K562 (cell line): ENCODE data around the gene DNAJB1. TPM values are rescaled to one million over a fixed set of nuclear protein-coding genes. Genes with fewer than 3 reads are reported as not detected.
A peak's percentile ranks its signal among the peaks of the same experiment; 100 is the strongest.

Experiments
- ATAC-seq: fragments of 200-7000 bp; cut with Tn5 transposase; 3 replicates; pipeline ENCODE4 v1.9.1; 2020; ENCODE audit warnings: moderate library complexity
- BruUV-seq: library from RNA; stranded (reverse); fragments of 400-500 nt; replicated peaks from 2 replicates; lab custom pipeline; 2021; lab: Mats Ljungman, UMichigan
- CTCF ChIA-PET: fragments of 300-600 bp; formaldehyde crosslinking; extraction: SDS; loops from one replicate; lab custom pipeline; 2021; ENCODE audit warnings: low intra/inter-chr PET ratio; lab: Yijun Ruan, JAX
- POLR2A ChIA-PET: fragments of 300-600, 350-650 bp; sonication (Branson Sonifier 250); formaldehyde crosslinking; extraction: SDS; loops from one replicate; lab custom pipeline; 2021; ENCODE audit warnings: antibody characterized with exemption, inconsistent platforms; lab: Yijun Ruan, JAX
- DNase-seq, 4 experiments: peaks; one replicate each; pipeline versions ENCODE4 v3.0.0 to v3.0.0-alpha.2; 2011 to 2018; ENCODE audit warnings: low spot score in 3 of 4, mixed read lengths in 3 of 4; ENCODE audit errors: extremely low read depth in 1 of 4
- FAIRE-seq: peaks from 2 replicates; lab custom pipeline; 2011; peaks lifted over from hg19 to GRCh38; lab: Jason Lieb, UNC
- H2AFZ ChIP-seq: 2 replicates; pipeline ENCODE4 v1.6.0; 2011; ENCODE audit warnings: low read depth, low read length, control low read depth, inconsistent platforms
- H3K27ac ChIP-seq: fragments of 200-600 bp; 3 replicates; pipeline ENCODE4 v1.8.0; 2011; ENCODE audit warnings: low read depth, mild to moderate bottlenecking, control low read depth, inconsistent platforms, low read length, moderate library complexity, mixed read lengths; ENCODE audit errors: extremely low read depth
- H3K27me3 ChIP-seq, 2 experiments: fragments of 300-600 bp in 1 of 2; 2 replicates in 1 of 2; 3 replicates in 1 of 2; pipeline versions ENCODE4 v1.6.0 to v1.8.0; 2011; ENCODE audit warnings: inconsistent platforms in 2 of 2, low read length in 2 of 2, mild to moderate bottlenecking in 1 of 2, mixed read lengths in 1 of 2, moderate library complexity in 1 of 2; ENCODE audit not compliant: control insufficient read depth in 2 of 2, insufficient read depth in 2 of 2
- H3K36me3 ChIP-seq: fragments of 300-600 bp; 3 replicates; pipeline ENCODE4 v1.8.0; 2011; ENCODE audit warnings: mild to moderate bottlenecking, low read length, inconsistent platforms; ENCODE audit not compliant: control insufficient read depth, insufficient read depth
- H3K4me1 ChIP-seq, 2 experiments: fragments of 200-600 bp in 1 of 2; replicated peaks in 1 of 2; 2 replicates in 1 of 2; 3 replicates in 1 of 2; pipeline versions ENCODE4 v1.5.1 to v1.8.0; 2011; ENCODE audit warnings: inconsistent platforms in 2 of 2, low read length in 2 of 2, mild to moderate bottlenecking in 1 of 2, mixed read lengths in 1 of 2, moderate library complexity in 1 of 2; ENCODE audit not compliant: control insufficient read depth in 2 of 2, insufficient read depth in 2 of 2
- H3K4me2 ChIP-seq: 2 replicates; pipeline ENCODE4 v1.6.1; 2011; ENCODE audit warnings: low read length, control low read depth, inconsistent platforms, mixed read lengths; ENCODE audit not compliant: insufficient read depth
- H3K4me3 ChIP-seq: fragments of 200-600 bp; sonication (generic), shearing (Covaris generic); 2 replicates; pipeline ENCODE4 v1.5.1; 2016; ENCODE audit warnings: control low read depth, inconsistent platforms
- H3K79me2 ChIP-seq: fragments of 200-600 bp; 3 replicates; pipeline ENCODE4 v1.8.0; 2011; ENCODE audit warnings: low read length, inconsistent platforms; ENCODE audit not compliant: control insufficient read depth, insufficient read depth
- H3K9ac ChIP-seq, 2 experiments: 2 replicates each; pipeline versions ENCODE4 v1.6.0 to v1.6.1; 2011; ENCODE audit warnings: low read depth in 2 of 2, low read length in 2 of 2, control low read depth in 1 of 2, inconsistent platforms in 1 of 2, mild to moderate bottlenecking in 1 of 2, mixed read lengths in 1 of 2; ENCODE audit not compliant: insufficient read depth in 1 of 2
- H3K9me1 ChIP-seq: one replicate; pipeline ENCODE4 v1.6.0; 2011; ENCODE audit warnings: inconsistent platforms, mild to moderate bottlenecking, low read length, moderate library complexity; ENCODE audit not compliant: control insufficient read depth, insufficient read depth
- H3K9me3 ChIP-seq: replicated peaks from 2 replicates; pipeline ENCODE4 v1.5.1; 2011; ENCODE audit warnings: low read depth, low read length, inconsistent platforms; ENCODE audit not compliant: control insufficient read depth, insufficient read depth
- H4K20me1 ChIP-seq: replicated peaks from 2 replicates; pipeline ENCODE4 v1.6.1; 2011; ENCODE audit warnings: low read length, inconsistent platforms, mixed read lengths; ENCODE audit not compliant: control insufficient read depth, insufficient read depth
- ADNP ChIP-seq: fragments of 200-800 bp; sonication (Bioruptor generic); IDR thresholded peaks from 2 replicates; pipeline ENCODE4 v1.6.1; 2016; ENCODE audit warnings: missing genetic modification characterization, missing compliant biosample characterization
- CAMTA2 ChIP-seq: fragments of 250-450 bp; sonication (Bioruptor Pico); conservative IDR thresholded peaks from 2 replicates; pipeline ENCODE4 v1.5.1; 2022
- CBX1 ChIP-seq: sonication (generic); IDR thresholded peaks from 2 replicates; pipeline ENCODE4 v1.6.1; 2016; ENCODE audit warnings: antibody characterized with exemption, low read depth, mild to moderate bottlenecking
- CHD4 ChIP-seq: fragments of 200-600 bp; sonication (generic); IDR thresholded peaks from 3 replicates; pipeline ENCODE4 v1.6.1; 2012; ENCODE audit warnings: low read depth, mild to moderate bottlenecking, mixed read lengths, low read length, inconsistent platforms; ENCODE audit not compliant: insufficient read depth, insufficient replicate concordance, poor library complexity, severe bottlenecking
- FIP1L1 ChIP-seq: fragments of 200-400 bp; formaldehyde crosslinking; IDR thresholded peaks from 2 replicates; pipeline ENCODE4 v1.6.1; 2018; ENCODE audit warnings: mild to moderate bottlenecking, low read depth, low read length; ENCODE audit not compliant: poor library complexity, severe bottlenecking
- HMG20A ChIP-seq: fragments of 450-650 bp; formaldehyde crosslinking; conservative IDR thresholded peaks from 2 replicates; pipeline ENCODE4 v1.4.0; 2020; ENCODE audit warnings: mild to moderate bottlenecking, mixed read lengths
- HOXB6 ChIP-seq: fragments of 250-450 bp; sonication (Bioruptor Pico); IDR thresholded peaks from 2 replicates; pipeline ENCODE4 v1.5.1; 2022; ENCODE audit warnings: mild to moderate bottlenecking, borderline replicate concordance
- RCOR1 ChIP-seq, 2 experiments: IDR thresholded peaks; 2 replicates each; pipeline ENCODE4 v1.6.1; 2012; ENCODE audit warnings: low read depth in 2 of 2, low read length in 2 of 2, borderline replicate concordance in 1 of 2, improper control_type of control experiment in 1 of 2
- SMARCC2 ChIP-seq: fragments of 450-650 bp; IDR thresholded peaks from 2 replicates; pipeline ENCODE4 v1.6.1; 2017; ENCODE audit warnings: antibody characterized with exemption, moderate library complexity, mild to moderate bottlenecking, low read depth
- SRSF7 ChIP-seq: fragments of 200-400 bp; formaldehyde crosslinking; optimal IDR thresholded peaks from 2 replicates; pipeline ENCODE3; 2017; ENCODE audit warnings: mild to moderate bottlenecking, low read depth, low read length
- TRIM24 ChIP-seq, 2 experiments: fragments of 450-650 bp; IDR thresholded peaks; 2 replicates each; pipeline ENCODE4 v1.6.1; 2016
- ZNF668 ChIP-seq: fragments of 250-450 bp; sonication (Bioruptor Pico); IDR thresholded peaks from 2 replicates; pipeline ENCODE4 v1.8.0; 2022; ENCODE audit warnings: mild to moderate bottlenecking, inconsistent platforms
- WGBS: fragments of 100-300 bp; shearing (Covaris generic); methylation state at CpG from one replicate; pipeline ENCODE4 v1.1.6; 2016; ENCODE audit warnings: low coverage, mixed read lengths; ENCODE audit not compliant: insufficient coverage; ENCODE audit errors: missing lambda C conversion rate; 5-methylcytosine and 5-hydroxymethylcytosine counted together
- in situ Hi-C: fragments of 300-500 bp; cut with MboI; formaldehyde crosslinking; loops from 4 replicates; pipeline ENCODE4 v1.15.0; 2018; ENCODE audit warnings: inconsistent platforms, mixed read lengths
- intact Hi-C: fragments of 100-400 bp; cut with micrococcal nuclease; formaldehyde crosslinking; loops from 2 replicates; pipeline ENCODE4 v1.14.2; 2022
- polyA plus RNA-seq, 8 experiments: library from polyadenylated mRNA; depleted of rRNA in 4 of 8; stranded (reverse) in 5 of 8; unstranded in 3 of 8; fragments of >200 nt; fragmentation: Nextera tagmentation in 2 of 8; fragmentation: Illumina TruSeq in 1 of 8; extraction: Ambion mirVana in 2 of 8; extraction: Trizol in 1 of 8; gene quantifications; 2 replicates each; pipeline versions ENCODE4 v1.2.1 to v1.2.3, GENCODE V29; 2011 to 2014; ENCODE audit warnings: inconsistent platforms in 1 of 8, missing spikeins in 1 of 8
- total RNA-seq, 7 experiments: library from RNA; depleted of rRNA in 6 of 7; stranded (reverse); fragments of >200 nt in 6 of 7; fragmentation: Illumina TruSeq in 2 of 7; extraction: Trizol in 2 of 7; gene quantifications; 2 replicates each; pipeline versions ENCODE4 v1.2.1 to v1.2.3, GENCODE V29; 2011 to 2021; ENCODE audit warnings: low replicate concordance in 1 of 7
- TF ChIP-seq, protein P1 (sequence below): sonication (generic); formaldehyde crosslinking; IDR thresholded peaks from 2 replicates; pipeline ENCODE4 v1.8.0; 2023; ENCODE audit warnings: mild to moderate bottlenecking, missing genetic modification reagents
- TF ChIP-seq, protein P2 (sequence below), 2 experiments: IDR thresholded peaks in 1 of 2; conservative IDR thresholded peaks in 1 of 2; 2 replicates each; pipeline ENCODE4 v1.6.1; 2016; ENCODE audit warnings: low read depth in 2 of 2, mild to moderate bottlenecking in 1 of 2, missing compliant biosample characterization in 1 of 2, missing genetic modification characterization in 1 of 2, moderate library complexity in 1 of 2

DNAJB1 gene
- total and polyA plus RNA-seq, 9 of the 15 experiments (the other 6 are each of a cell fraction or from before 2014, with no cell fraction given): 13.2 to 113 (median 62.1) TPM

DNA sequence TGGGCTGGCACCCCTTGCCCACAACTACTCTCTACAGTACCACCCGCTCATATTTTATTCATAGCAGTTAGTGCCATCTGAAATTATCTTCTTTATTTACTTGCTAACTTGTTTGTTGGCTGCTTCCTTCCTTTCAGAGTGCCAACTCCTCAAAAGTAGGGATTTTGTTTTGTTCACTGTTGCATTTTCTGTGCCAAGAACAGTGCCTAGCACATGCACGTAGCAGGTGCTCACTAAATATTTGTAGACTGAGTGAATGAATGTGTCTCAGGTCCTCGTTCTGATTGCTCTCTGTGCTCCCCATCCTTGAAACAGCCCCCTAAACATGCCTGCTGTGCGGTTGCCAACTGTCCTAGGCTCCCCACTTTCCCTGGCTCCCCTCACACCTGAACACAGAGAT lies 23.8 kb downstream of the DNAJB1 start (continued):
- TF ChIP-seq CAMTA2 (CRISPR knock-in tag): no peak
- no peak for TF ChIP-seq HMG20A (CRISPR knock-in tag)
- TF ChIP-seq, protein P1, sequence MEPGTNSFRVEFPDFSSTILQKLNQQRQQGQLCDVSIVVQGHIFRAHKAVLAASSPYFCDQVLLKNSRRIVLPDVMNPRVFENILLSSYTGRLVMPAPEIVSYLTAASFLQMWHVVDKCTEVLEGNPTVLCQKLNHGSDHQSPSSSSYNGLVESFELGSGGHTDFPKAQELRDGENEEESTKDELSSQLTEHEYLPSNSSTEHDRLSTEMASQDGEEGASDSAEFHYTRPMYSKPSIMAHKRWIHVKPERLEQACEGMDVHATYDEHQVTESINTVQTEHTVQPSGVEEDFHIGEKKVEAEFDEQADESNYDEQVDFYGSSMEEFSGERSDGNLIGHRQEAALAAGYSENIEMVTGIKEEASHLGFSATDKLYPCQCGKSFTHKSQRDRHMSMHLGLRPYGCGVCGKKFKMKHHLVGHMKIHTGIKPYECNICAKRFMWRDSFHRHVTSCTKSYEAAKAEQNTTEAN (CRISPR knock-in tag): no peak
- TF ChIP-seq, protein P2, sequence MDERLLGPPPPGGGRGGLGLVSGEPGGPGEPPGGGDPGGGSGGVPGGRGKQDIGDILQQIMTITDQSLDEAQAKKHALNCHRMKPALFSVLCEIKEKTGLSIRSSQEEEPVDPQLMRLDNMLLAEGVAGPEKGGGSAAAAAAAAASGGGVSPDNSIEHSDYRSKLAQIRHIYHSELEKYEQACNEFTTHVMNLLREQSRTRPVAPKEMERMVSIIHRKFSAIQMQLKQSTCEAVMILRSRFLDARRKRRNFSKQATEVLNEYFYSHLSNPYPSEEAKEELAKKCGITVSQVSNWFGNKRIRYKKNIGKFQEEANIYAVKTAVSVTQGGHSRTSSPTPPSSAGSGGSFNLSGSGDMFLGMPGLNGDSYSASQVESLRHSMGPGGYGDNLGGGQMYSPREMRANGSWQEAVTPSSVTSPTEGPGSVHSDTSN (CRISPR knock-in tag; IDR thresholded peaks at IDR 0.05; ENCODE audit: low read depth): no peak
- TF ChIP-seq, protein P2 (tag; conservative IDR thresholded peaks at IDR 0.05; ENCODE audit: low read depth): no peak
- TF ChIP-seq ZNF668 (CRISPR knock-in tag): no peak

DNA sequence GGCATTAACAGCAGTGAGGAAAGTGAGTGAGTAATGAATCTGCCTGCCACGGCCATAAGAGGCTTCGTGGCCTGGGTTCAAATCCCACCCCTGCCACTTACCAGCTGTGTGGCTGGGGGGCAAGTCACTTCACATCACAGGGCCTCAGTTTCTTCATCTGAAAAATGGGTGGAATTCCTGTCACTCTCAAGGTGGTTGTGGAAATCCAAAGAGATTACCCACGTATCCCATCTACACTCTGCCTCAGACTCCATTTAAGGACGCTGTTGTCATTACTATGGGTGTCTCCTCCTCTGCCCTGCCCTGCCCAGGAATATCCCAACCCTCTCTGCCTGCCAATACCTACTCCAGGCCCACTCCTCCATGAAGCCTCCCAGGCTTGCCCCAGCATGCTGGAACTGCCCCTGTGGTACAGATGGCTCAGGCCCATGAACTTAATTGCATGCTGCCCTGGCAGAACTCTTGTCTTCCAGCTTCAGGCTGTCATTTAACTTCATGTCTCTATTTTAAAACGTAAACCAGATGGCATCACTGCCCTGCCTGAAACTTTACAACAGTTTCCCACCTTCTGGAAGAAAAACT lies 25.4 kb downstream of the DNAJB1 start:
- Histone ChIP-seq H4K20me1 (no peaks in the 10 kb centered on the region), H3K4me1 (peaks cover 16 to 29% of the 10 kb centered on the region in 2 experiments; a peak in 4 of 5 replicates), H3K4me3 (no peak overlapping the region), H3K9me3 (no peaks in the 10 kb centered on the region), H3K36me3 (peaks cover 16% of the 10 kb centered on the region; the same call in 1 of the 3 replicates), H3K9me1 (no peaks in the 10 kb centered on the region), H3K4me2 (no peak overlapping the region), H3K27ac (no peak overlapping the region), H2AFZ (no peak overlapping the region), H3K27me3 (no peaks in the 10 kb centered on the region), H3K9ac (no peak overlapping the region), H3K79me2 (peaks cover 5% of the 10 kb centered on the region; the same call in 2 of the 3 replicates)
- ATAC-seq (no peak), DNase-seq (no peak), FAIRE-seq (no peak)
- ChIA-PET CTCF (no interaction called here), POLR2A (interaction anchor here (0.7 to 0.9 kb wide), 2 partner anchors 10 to 17 kb away, joined by 3 read pairs; no protein-coding TSS in a partner anchor)
- BruUV-seq: no TSS peak
- intact Hi-C loops: no loop called here
- in situ Hi-C loops: no loop called here
- 79% methylated on average over 5 of the region's 5 CpGs for WGBS
- TF ChIP-seq FIP1L1 (no peak), RCOR1 (IDR thresholded peaks at IDR 0.05; ENCODE audit: borderline replicate concordance in 1 of 2, low read depth in 2 of 2, low read length in 2 of 2) (peak in 1 of 2 experiments; percentile 28; a peak in 1 of 4 replicates), ADNP (tag) (peak; percentile 50; the same call in 1 of the 2 replicates), CHD4 (no peak), HOXB6 (CRISPR knock-in tag) (no peak), CBX1 (peak; percentile 35; the same call in 1 of the 2 replicates), SMARCC2 (no peak), TRIM24 (IDR thresholded peaks at IDR 0.05) (no peak), SRSF7 (no peak)
